ENCODE results near the gene GPR42.

GPR42 gene

GRCh38 chr19:35350591-35350990 lies 20.3 kb upstream of the GPR42 start:
- peaks cover 29% of the 10 kb centered on the region for H3K4me1 ChIP-seq (ENCODE audit: insufficient read depth, low read length, poor library complexity, severe bottlenecking)
- H4K20me1 ChIP-seq (ENCODE audit: insufficient read depth, low read length, poor library complexity, severe bottlenecking): no peaks in the 10 kb centered on the region
- TF ChIP-seq EZH2phosphoT487 (IDR thresholded peaks at IDR 0.05; ENCODE audit: borderline replicate concordance): no peak
- TF ChIP-seq, protein P1, sequence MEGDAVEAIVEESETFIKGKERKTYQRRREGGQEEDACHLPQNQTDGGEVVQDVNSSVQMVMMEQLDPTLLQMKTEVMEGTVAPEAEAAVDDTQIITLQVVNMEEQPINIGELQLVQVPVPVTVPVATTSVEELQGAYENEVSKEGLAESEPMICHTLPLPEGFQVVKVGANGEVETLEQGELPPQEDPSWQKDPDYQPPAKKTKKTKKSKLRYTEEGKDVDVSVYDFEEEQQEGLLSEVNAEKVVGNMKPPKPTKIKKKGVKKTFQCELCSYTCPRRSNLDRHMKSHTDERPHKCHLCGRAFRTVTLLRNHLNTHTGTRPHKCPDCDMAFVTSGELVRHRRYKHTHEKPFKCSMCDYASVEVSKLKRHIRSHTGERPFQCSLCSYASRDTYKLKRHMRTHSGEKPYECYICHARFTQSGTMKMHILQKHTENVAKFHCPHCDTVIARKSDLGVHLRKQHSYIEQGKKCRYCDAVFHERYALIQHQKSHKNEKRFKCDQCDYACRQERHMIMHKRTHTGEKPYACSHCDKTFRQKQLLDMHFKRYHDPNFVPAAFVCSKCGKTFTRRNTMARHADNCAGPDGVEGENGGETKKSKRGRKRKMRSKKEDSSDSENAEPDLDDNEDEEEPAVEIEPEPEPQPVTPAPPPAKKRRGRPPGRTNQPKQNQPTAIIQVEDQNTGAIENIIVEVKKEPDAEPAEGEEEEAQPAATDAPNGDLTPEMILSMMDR (conservative IDR thresholded peaks at IDR 0.05; ENCODE audit: low read length): no peak
- no peak overlapping the region for H2AFZ ChIP-seq (ENCODE audit: low read length)
- H3K4me3 ChIP-seq (ENCODE audit: low read length, poor library complexity, severe bottlenecking): no peak overlapping the region
- no peaks in the 10 kb centered on the region for H3K9me2 ChIP-seq (replicated peaks; ENCODE audit: low read depth, low read length)
- no peaks in the 10 kb centered on the region for H3K27me3 ChIP-seq (ENCODE audit: insufficient read depth, low read length, poor library complexity, severe bottlenecking)
- no peaks in the 10 kb centered on the region for H3K36me3 ChIP-seq (ENCODE audit: insufficient read depth, low read length)
- H3K9ac ChIP-seq (ENCODE audit: low read depth, low read length, poor library complexity, severe bottlenecking): no peak overlapping the region
- no peaks in the 10 kb centered on the region for H3K9me3 ChIP-seq (ENCODE audit: insufficient read depth, low read depth, low read length)
- no peaks in the 10 kb centered on the region for H3F3A ChIP-seq (ENCODE audit: low read depth)
- H3K79me2 ChIP-seq (ENCODE audit: insufficient read depth, low read length): no peaks in the 10 kb centered on the region
- H3K4me2 ChIP-seq (ENCODE audit: low read depth, low read length, poor library complexity, severe bottlenecking): no peak overlapping the region

- no peaks in the 10 kb centered on the region for H4K20me1 ChIP-seq (ENCODE audit: insufficient read depth, low read length, poor library complexity, severe bottlenecking)
- H3K4me3 ChIP-seq (ENCODE audit: low read length, poor library complexity, severe bottlenecking): no peak overlapping the region
- H3K4me1 ChIP-seq (ENCODE audit: insufficient read depth, low read length, poor library complexity, severe bottlenecking): peaks cover 23% of the 10 kb centered on the region
- H3K9ac ChIP-seq (ENCODE audit: low read depth, low read length, poor library complexity, severe bottlenecking): no peak overlapping the region
- no peaks in the 10 kb centered on the region for H3K27me3 ChIP-seq (ENCODE audit: insufficient read depth, low read length, poor library complexity, severe bottlenecking)
- H3K9me3 ChIP-seq (ENCODE audit: insufficient read depth, low read depth, low read length): no peaks in the 10 kb centered on the region
- no peaks in the 10 kb centered on the region for H3K79me2 ChIP-seq (ENCODE audit: insufficient read depth, low read length)
- TF ChIP-seq, protein P1 (conservative IDR thresholded peaks at IDR 0.05; ENCODE audit: low read length): no peak
- no peak for TF ChIP-seq EZH2phosphoT487 (IDR thresholded peaks at IDR 0.05; ENCODE audit: borderline replicate concordance)
- H3K36me3 ChIP-seq (ENCODE audit: insufficient read depth, low read length): no peaks in the 10 kb centered on the region
- no peaks in the 10 kb centered on the region for H3F3A ChIP-seq (ENCODE audit: low read depth)
- no peak overlapping the region for H2AFZ ChIP-seq (ENCODE audit: low read length)
- H3K9me2 ChIP-seq (replicated peaks; ENCODE audit: low read depth, low read length): no peaks in the 10 kb centered on the region
- H3K4me2 ChIP-seq (ENCODE audit: low read depth, low read length, poor library complexity, severe bottlenecking): no peak overlapping the region
Measured at GRCh38 chr19:35351411-35352176, 19.3 kb upstream of the GPR42 start.

DNA sequence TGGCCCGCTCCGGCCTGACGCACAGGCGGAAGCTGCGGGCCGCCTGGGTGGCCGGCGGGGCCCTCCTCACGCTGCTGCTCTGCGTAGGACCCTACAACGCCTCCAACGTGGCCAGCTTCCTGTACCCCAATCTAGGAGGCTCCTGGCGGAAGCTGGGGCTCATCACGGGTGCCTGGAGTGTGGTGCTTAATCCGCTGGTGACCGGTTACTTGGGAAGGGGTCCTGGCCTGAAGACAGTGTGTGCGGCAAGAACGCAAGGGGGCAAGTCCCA lies 18.8 kb upstream of the GPR42 start:
- H3K4me2 ChIP-seq (ENCODE audit: low read depth, low read length, poor library complexity, severe bottlenecking): no peak overlapping the region
- no peaks in the 10 kb centered on the region for H3K79me2 ChIP-seq (ENCODE audit: insufficient read depth, low read length)
- no peaks in the 10 kb centered on the region for H3K27me3 ChIP-seq (ENCODE audit: insufficient read depth, low read length, poor library complexity, severe bottlenecking)
- no peaks in the 10 kb centered on the region for H3K9me3 ChIP-seq (ENCODE audit: insufficient read depth, low read depth, low read length)
- no peaks in the 10 kb centered on the region for H3K36me3 ChIP-seq (ENCODE audit: insufficient read depth, low read length)
- no peak overlapping the region for H3K9ac ChIP-seq (ENCODE audit: low read depth, low read length, poor library complexity, severe bottlenecking)
- no peak for TF ChIP-seq EZH2phosphoT487 (IDR thresholded peaks at IDR 0.05; ENCODE audit: borderline replicate concordance)
- TF ChIP-seq, protein P1 (conservative IDR thresholded peaks at IDR 0.05; ENCODE audit: low read length): no peak
- H2AFZ ChIP-seq (ENCODE audit: low read length): no peak overlapping the region
- no peaks in the 10 kb centered on the region for H4K20me1 ChIP-seq (ENCODE audit: insufficient read depth, low read length, poor library complexity, severe bottlenecking)
- peaks cover 18% of the 10 kb centered on the region for H3K4me1 ChIP-seq (ENCODE audit: insufficient read depth, low read length, poor library complexity, severe bottlenecking)
- no peak overlapping the region for H3K4me3 ChIP-seq (ENCODE audit: low read length, poor library complexity, severe bottlenecking)
- no peaks in the 10 kb centered on the region for H3K9me2 ChIP-seq (replicated peaks; ENCODE audit: low read depth, low read length)
- no peaks in the 10 kb centered on the region for H3F3A ChIP-seq (ENCODE audit: low read depth)

Data from Loucy (cell line).